Activated CD4-positive, alpha-beta memory T cell treated with anti-CD3 and anti-CD28 coated beads, Interleukin-2, amount 10 ng/mL, durations not matched to agents 7 days and 5 days (primary cell): Measurements from ENCODE around the gene RAB4B. TPM values are rescaled to one million over a fixed set of nuclear protein-coding genes. Genes with fewer than 3 reads are reported as not detected.
"Not testable (repeated sequence)": the region's sequence is repeated elsewhere in the genome, so short reads cannot be mapped to it uniquely, and the experiment has no call there.

ENCODE experiments used
- CTCF ChIA-PET: fragments of 350-600 bp; sonication (Branson Sonifier 250); formaldehyde crosslinking; loops from one replicate; lab custom pipeline; 2021; ENCODE audit warnings: antibody characterized with exemption, inconsistent platforms; lab: Charles Lee
- POLR2A ChIA-PET: fragments of 350-600 bp; sonication (Branson Sonifier 250); formaldehyde crosslinking; loops from one replicate; lab custom pipeline; 2021; ENCODE audit warnings: antibody characterized with exemption; lab: Charles Lee
- DNase-seq: peaks from one replicate; pipeline ENCODE4 v3.0.0-alpha.2; 2020
- H3K27ac Mint-ChIP-seq: one replicate; pipeline ENCODE4 v1.8.0; 2021; ENCODE audit warnings: mild to moderate bottlenecking, mixed read lengths
- H3K27me3 Mint-ChIP-seq: one replicate; pipeline ENCODE4 v1.8.0; 2021; ENCODE audit warnings: mixed read lengths
- H3K36me3 Mint-ChIP-seq: one replicate; pipeline ENCODE4 v1.8.0; 2021; ENCODE audit warnings: low read depth, mixed read lengths
- H3K4me1 Mint-ChIP-seq: one replicate; pipeline ENCODE4 v1.8.0; 2021; ENCODE audit warnings: mixed read lengths
- H3K4me3 Mint-ChIP-seq: one replicate; pipeline ENCODE4 v1.8.0; 2021; ENCODE audit warnings: mild to moderate bottlenecking, mixed read lengths
- H3K9me3 Mint-ChIP-seq: one replicate; pipeline ENCODE4 v1.8.0; 2021; ENCODE audit warnings: mixed read lengths
- total RNA-seq, 2 experiments: library from RNA; stranded (reverse); gene quantifications; one replicate each; pipeline ENCODE4 v1.2.3, GENCODE V29; 2021

Gene RAB4B
- total RNA-seq, 2 experiments from 2014 or later: 65.7 to 68.3 TPM

DNA sequence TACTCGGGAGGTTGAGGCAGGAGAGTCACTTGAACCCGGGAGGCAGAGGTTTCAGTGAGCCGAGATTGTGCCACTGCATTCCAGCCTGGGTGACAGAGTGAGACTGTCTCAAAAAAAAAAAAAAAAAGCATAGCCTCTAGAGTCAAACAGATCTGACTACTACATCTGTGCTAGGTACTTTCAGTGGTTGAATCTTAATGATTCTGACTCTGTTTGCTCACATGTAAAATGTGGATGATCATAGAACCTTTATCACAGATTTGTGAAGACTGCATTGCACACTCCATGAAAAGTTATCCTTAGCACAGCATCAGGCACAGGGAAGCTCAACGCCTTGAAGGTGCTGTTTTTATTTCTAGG is 54.4 kb downstream of the RAB4B start:
- DNase-seq, H3K9me3 Mint-ChIP-seq, H3K4me1 Mint-ChIP-seq, H3K27me3 Mint-ChIP-seq, POLR2A ChIA-PET, H3K36me3 Mint-ChIP-seq, H3K4me3 Mint-ChIP-seq, H3K27ac Mint-ChIP-seq: not testable (repeated sequence)
- CTCF ChIA-PET: interaction anchor here (0.6 to 0.9 kb wide), 3 partner anchors 12 to 198 kb away, joined by 3 to 5 read pairs (median 3); no protein-coding TSS in a partner anchor

DNA sequence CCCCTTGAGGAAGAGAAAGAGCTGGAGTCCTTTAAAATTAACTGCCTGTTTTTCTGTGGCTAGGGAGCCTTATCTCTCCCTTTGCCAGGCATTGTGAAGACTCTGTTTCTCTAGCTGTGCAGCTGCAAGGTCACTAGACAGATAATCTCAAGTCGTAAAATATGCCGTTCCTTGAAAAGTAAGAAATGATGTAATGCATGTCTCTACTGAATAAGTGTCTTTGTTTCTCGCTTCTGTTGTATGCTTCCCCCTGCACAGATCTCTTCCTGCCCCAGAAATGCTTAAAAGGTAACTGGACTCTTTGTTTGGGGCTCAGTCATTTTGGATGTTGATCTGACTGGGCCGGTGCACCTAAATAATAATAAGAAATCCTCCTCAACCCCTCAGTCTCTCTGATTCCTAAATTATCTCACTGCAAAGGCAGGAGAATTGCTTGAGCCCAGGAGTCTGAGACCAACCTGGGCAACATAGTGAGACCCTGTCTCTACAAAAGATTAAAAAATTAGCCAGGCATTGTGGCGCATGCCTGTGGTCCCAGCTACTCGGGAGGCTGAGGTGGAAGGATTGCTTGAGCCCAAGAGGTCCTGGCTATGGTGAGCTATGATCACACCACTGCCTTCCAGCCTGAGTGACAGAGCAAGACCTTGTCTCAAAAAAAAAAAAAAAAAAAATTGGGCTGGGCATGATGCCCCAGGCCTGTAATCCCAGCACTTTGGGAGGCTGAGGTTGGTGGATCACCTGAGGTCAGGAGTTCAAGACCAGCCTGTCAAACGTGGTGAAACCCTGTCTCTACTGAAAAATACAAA is 55.9 kb downstream of the RAB4B start:
- not testable (repeated sequence) for H3K27me3 Mint-ChIP-seq

DNA sequence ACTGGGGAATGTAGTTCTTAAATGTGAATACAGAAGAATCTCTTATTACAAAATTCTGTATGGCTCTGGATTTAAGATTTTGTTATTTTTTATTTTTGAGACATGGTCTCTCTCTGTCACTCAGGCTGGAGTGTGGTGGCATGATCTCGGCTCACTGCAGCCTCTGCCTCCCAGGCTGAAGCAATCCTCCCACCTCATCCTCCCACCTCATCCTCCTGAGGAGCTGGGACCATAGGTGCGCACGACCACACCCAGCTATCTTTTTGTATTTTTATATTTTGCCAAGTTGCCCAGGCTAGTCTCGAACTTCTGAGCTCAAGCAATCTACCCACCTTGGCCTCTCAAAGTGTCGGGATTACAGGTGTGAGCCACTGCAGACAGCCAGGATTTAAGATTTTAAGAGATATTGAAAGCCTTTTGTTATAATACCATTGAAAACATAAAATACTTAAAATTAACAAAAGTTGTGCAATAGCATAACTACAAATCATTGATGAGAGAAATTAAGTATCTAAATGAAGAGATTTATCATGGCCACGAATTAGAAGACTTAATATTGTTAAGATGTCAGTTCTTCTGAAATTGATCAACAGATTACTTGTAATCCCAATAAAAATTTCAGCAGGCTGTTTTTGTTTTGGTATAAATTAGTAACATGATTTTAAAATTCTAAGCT is 58.8 kb downstream of the RAB4B start:
- Mint-ChIP-seq H3K27me3 (peaks cover 16% of the 10 kb centered on the region), H3K4me3 (no peak overlapping the region), H3K36me3 (no peaks in the 10 kb centered on the region), H3K4me1 (peaks cover 7% of the 10 kb centered on the region), H3K27ac (no peak overlapping the region), H3K9me3 (no peaks in the 10 kb centered on the region)
- ChIA-PET POLR2A (no interaction called here), CTCF (interaction anchor here (1.1 kb wide), 1 partner anchor 18 kb away, joined by 3 read pairs; no protein-coding TSS in a partner anchor)
- no peak for DNase-seq

More for the DNA sequence above, 55.9 kb downstream of the RAB4B start:
- H3K4me3 Mint-ChIP-seq, H3K36me3 Mint-ChIP-seq, H3K27ac Mint-ChIP-seq, H3K4me1 Mint-ChIP-seq, DNase-seq, POLR2A ChIA-PET, H3K9me3 Mint-ChIP-seq: not testable (repeated sequence)
- CTCF ChIA-PET: interaction anchor here (0.7 kb wide), 1 partner anchor 762 kb away, joined by 3 read pairs; no protein-coding TSS in a partner anchor

DNA sequence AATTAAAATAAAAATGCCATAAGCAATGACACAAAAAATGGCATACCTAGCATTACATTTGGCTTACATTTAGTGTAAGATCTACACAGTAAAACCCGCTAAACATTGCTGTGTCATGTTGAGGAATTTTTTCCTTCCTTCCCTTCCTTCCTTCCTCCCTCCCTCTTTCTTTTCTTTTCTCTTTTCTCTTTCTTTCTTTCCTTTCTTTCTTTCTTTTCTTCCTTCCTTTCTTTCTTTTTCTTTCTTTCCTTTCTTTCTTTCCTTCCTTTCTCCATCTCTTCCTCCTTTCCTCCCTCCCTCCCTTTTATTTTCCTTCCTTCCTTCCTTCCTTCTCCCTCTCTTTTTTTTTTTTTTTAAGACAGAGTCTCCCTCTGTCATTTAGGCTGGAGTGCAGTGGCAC is 60.4 kb downstream of the RAB4B start:
- H3K36me3 Mint-ChIP-seq: not testable (repeated sequence)
- peaks cover 16% of the 10 kb centered on the region for H3K27me3 Mint-ChIP-seq

DNA sequence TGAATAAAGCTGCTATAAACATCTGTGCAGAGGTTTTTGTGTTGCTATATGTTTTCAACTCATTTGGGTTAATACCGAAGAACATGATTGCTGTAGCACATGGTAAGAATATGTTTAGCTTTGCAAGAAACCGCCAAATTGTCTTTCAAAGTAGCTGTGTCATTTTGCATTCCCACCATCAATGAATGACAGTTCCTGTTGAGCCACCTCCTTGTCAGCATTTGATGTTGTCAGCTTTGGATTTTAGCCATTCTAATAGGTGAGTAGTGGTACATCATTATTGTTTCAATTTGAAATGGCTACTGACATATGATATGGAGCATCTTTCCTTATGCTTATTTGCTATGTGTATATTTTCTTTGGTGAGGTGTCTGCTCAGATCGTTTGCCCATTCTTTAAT is 64.0 kb downstream of the RAB4B start:
- H3K9me3 Mint-ChIP-seq, DNase-seq, POLR2A ChIA-PET, H3K4me3 Mint-ChIP-seq, H3K36me3 Mint-ChIP-seq, CTCF ChIA-PET, H3K27ac Mint-ChIP-seq: not testable (repeated sequence)
- Mint-ChIP-seq H3K4me1 (peaks cover 22% of the 10 kb centered on the region), H3K27me3 (peaks cover 18% of the 10 kb centered on the region)

More for the DNA sequence above, 60.4 kb downstream of the RAB4B start:
- H3K4me3 Mint-ChIP-seq, DNase-seq, POLR2A ChIA-PET, CTCF ChIA-PET, H3K4me1 Mint-ChIP-seq, H3K9me3 Mint-ChIP-seq, H3K27ac Mint-ChIP-seq: not testable (repeated sequence)

DNA sequence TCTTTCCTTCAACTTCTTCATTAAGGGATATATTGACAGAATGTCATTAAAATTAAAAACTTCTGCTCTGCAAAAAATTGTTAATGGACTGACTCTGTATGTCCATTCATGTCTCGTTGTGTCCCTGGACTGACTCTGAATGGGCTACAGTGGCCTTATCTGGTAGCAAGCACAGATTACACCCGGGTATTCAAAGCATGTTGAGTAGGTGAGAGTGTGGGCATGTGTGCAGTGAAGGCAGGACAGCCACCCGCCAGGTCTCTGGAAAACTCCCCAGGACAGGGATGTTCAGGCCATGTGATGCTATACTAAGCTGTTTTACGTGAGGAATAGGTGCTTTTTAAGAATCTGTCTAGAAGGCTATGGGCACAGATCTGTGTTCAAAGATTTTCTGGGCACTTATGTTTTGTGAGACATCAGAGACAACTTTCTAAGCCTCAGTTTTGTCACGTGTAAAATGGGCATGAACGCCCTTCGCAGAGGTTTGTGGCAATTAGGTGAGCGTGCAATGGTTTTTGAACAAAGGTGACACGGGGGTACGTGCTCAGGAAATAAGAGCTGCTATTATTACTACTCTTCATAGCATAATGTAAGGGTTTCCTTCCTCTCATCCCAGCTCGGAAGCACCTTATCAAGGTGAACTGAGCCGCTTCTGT is 65.1 kb downstream of the RAB4B start:
- H3K9me3 Mint-ChIP-seq, CTCF ChIA-PET, H3K36me3 Mint-ChIP-seq, POLR2A ChIA-PET, DNase-seq: not testable (repeated sequence)
- Mint-ChIP-seq H3K27me3 (peaks cover 29% of the 10 kb centered on the region), H3K27ac (peak overlapping the region; percentile 58), H3K4me3 (peak overlapping the region; percentile 60), H3K4me1 (peaks cover 27% of the 10 kb centered on the region)

DNA sequence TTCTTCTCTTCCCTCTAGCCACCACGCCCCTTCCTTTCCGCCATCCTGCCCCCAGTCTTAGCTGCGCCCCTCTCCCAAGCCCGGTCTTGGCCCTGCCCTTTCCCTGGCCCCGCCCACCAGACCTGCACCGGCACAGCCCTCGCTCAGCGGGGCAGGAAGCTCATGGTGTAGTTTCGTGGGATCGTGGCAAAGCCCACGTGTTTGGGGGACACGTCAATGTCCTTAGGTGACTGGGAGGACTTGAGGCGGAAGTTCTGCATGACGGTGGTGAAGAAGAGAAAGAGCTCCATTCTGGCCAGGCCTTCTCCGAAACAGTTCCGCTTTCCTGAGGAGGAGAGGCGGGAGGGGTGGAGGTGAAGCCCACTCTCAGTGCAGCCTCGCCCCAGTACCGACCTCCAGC is 65.6 kb downstream of the RAB4B start:
- H3K36me3 Mint-ChIP-seq, H3K9me3 Mint-ChIP-seq, POLR2A ChIA-PET, CTCF ChIA-PET: not testable (repeated sequence)
- peaks cover 28% of the 10 kb centered on the region for H3K4me1 Mint-ChIP-seq
- peak overlapping the region; percentile 58 for H3K27ac Mint-ChIP-seq
- peak; percentile 86 for DNase-seq
- peak overlapping the region; percentile 60 for H3K4me3 Mint-ChIP-seq
- H3K27me3 Mint-ChIP-seq: peaks cover 32% of the 10 kb centered on the region

Other genes with a start within 250 kb of the RAB4B start
- gene SHKBP1, start 201.4 kb upstream of the RAB4B start, total RNA-seq: 100 to 1,000 TPM; 139 to 150 TPM
- gene LTBP4, start 176.9 kb upstream of the RAB4B start, total RNA-seq: 100 to 1,000 TPM; 121 to 122 TPM
- gene NUMBL, start 87.6 kb upstream of the RAB4B start, total RNA-seq: 1 to 10 TPM; 4.8 to 5.8 TPM
- 10 to 100 TPM; 32.5 to 37.7 TPM for gene COQ8B, start 61.4 kb upstream of the RAB4B start, total RNA-seq
- gene ITPKC, start 61.1 kb upstream of the RAB4B start, total RNA-seq: 1 to 10 TPM; 6.6 to 6.8 TPM
- 10 to 100 TPM; 18.1 to 18.8 TPM for gene ACTMAP, start 27.8 kb upstream of the RAB4B start, total RNA-seq
- gene SNRPA, start 27.0 kb upstream of the RAB4B start, total RNA-seq: 100 to 1,000 TPM; 145 to 151 TPM
- not detected for gene MIA, start 2.7 kb upstream of the RAB4B start, total RNA-seq
- 100 to 1,000 TPM; 127 to 128 TPM for gene EGLN2, start 20.9 kb downstream of the RAB4B start, total RNA-seq
- not detected for gene CYP2A6, start 72.2 kb downstream of the RAB4B start, total RNA-seq
- not detected for gene CYP2A7, start 104.0 kb downstream of the RAB4B start, total RNA-seq
- not detected for gene CYP2B6, start 213.0 kb downstream of the RAB4B start, total RNA-seq